Breast epithelium (tissue), 3 donors: ENCODE measurements around the gene MTA1.

Experiments used
- CTCF ChIP-seq, 3 donors: fragments of 450-650 bp; IDR thresholded peaks; one replicate each; pipeline ENCODE4 v1.5.1; 2016 to 2017; ENCODE audit warnings: antibody characterized with exemption in 3 of 3, mild to moderate bottlenecking in 3 of 3, moderate library complexity in 3 of 3
- POLR2A ChIP-seq: fragments of 450-650 bp; IDR thresholded peaks from one replicate; pipeline ENCODE4 v1.6.1; 2016; ENCODE audit warnings: antibody characterized with exemption, mild to moderate bottlenecking, moderate library complexity
- POLR2AphosphoS5 ChIP-seq, 3 donors: sonication (generic); formaldehyde crosslinking; IDR thresholded peaks; one replicate each; pipeline ENCODE4 v1.6.1; 2017; ENCODE audit warnings: antibody characterized with exemption in 3 of 3

- no peak for TF ChIP-seq CTCF (IDR thresholded peaks at IDR 0.05)
- TF ChIP-seq POLR2A, result no peak
- TF ChIP-seq POLR2AphosphoS5 (IDR thresholded peaks at IDR 0.05), result no peak
Observed at GRCh38 chr14:105492971-105493871, 73.6 kb downstream of the MTA1 start.
